Hematopoietic multipotent progenitor cell treated with erythropoietin and hydrocortisone succinate and interleukin-3 and kit ligand, for 4 days (in vitro differentiated cells): ENCODE data around the gene ABCA4.
A peak's percentile ranks its signal among the peaks of the same experiment; 100 is the strongest.

Source experiments
- DNase-seq: peaks from one replicate; pipeline ENCODE4 v3.0.0-alpha.2; 2015

ABCA4 gene

GRCh38 chr1:94122201-94122970 is 1.4 kb upstream of the ABCA4 start:
- peak; percentile 16 for DNase-seq

GRCh38 chr1:94121411-94121821 is 468 bp upstream of the ABCA4 start:
- no peak for DNase-seq

GRCh38 chr1:94120570-94120901 is 412 bp downstream of the ABCA4 start:
- DNase-seq = no peak

GRCh38 chr1:94119796-94120569 is 965 bp downstream of the ABCA4 start:
- DNase-seq = no peak

- no peak for DNase-seq
These were observed 1.6 kb downstream of the ABCA4 start for GRCh38 chr1:94119306-94119705.

- DNase-seq = no peak
These were observed 2.5 kb downstream of the ABCA4 start for GRCh38 chr1:94118471-94118870.

GRCh38 chr1:94118013-94118412 is 2.9 kb downstream of the ABCA4 start:
- no peak for DNase-seq

- DNase-seq = no peak
These were observed 3.6 kb downstream of the ABCA4 start for GRCh38 chr1:94117259-94117851.

- DNase-seq = no peak
These were observed 5.0 kb downstream of the ABCA4 start for GRCh38 chr1:94115900-94116436.

GRCh38 chr1:94115254-94115899 is 5.6 kb downstream of the ABCA4 start:
- no peak for DNase-seq

GRCh38 chr1:94113589-94114226 is 7.2 kb downstream of the ABCA4 start:
- DNase-seq = no peak

GRCh38 chr1:94111879-94112278 is 9.1 kb downstream of the ABCA4 start:
- no peak for DNase-seq

GRCh38 chr1:94110946-94111740 is 9.8 kb downstream of the ABCA4 start:
- no peak for DNase-seq

- peak; percentile 49 for DNase-seq
These were observed 10.8 kb downstream of the ABCA4 start for GRCh38 chr1:94110021-94110761.

- DNase-seq = no peak
These were observed 11.5 kb downstream of the ABCA4 start for GRCh38 chr1:94109478-94109877.

GRCh38 chr1:94107141-94107540 is 13.8 kb downstream of the ABCA4 start:
- DNase-seq = no peak

- DNase-seq = no peak
These were observed 14.2 kb downstream of the ABCA4 start for GRCh38 chr1:94106716-94107115.

GRCh38 chr1:94105957-94106529 is 14.9 kb downstream of the ABCA4 start:
- DNase-seq = peak; percentile 60

GRCh38 chr1:94105581-94105952 is 15.4 kb downstream of the ABCA4 start:
- DNase-seq = no peak

- no peak for DNase-seq
These were observed 16.0 kb downstream of the ABCA4 start for GRCh38 chr1:94104776-94105580.
